HCT116 (cell line): Measurements from ENCODE around the gene SLC6A11. TPM values are rescaled to one million over a fixed set of nuclear protein-coding genes. Genes with fewer than 3 reads are reported as not detected.

ENCODE experiments used
- ATAC-seq: fragments of 200-7000 bp; cut with Tn5 transposase; 2 replicates; pipeline ENCODE4 v1.9.1; 2020; ENCODE audit warnings: mild to moderate bottlenecking, moderate library complexity
- BruUV-seq: library from RNA; stranded (reverse); fragments of 400-500 nt; replicated peaks from 2 replicates; lab custom pipeline; 2021; lab: Mats Ljungman, UMichigan
- CTCF ChIA-PET: fragments of 300-600 bp; sonication (Branson Sonifier 250); formaldehyde crosslinking; loops from one replicate; lab custom pipeline; 2021; ENCODE audit warnings: antibody characterized with exemption; lab: Charles Lee
- POLR2A ChIA-PET: fragments of 300-600, 350-600 bp; sonication (Branson Sonifier 250); formaldehyde crosslinking; loops from one replicate; lab custom pipeline; 2021; ENCODE audit warnings: antibody characterized with exemption; lab: Charles Lee
- RAD21 ChIA-PET, 2 experiments: fragments of 300-600 bp; sonication (Branson Sonifier 250); formaldehyde crosslinking; loops; one replicate each; lab custom pipeline; 2023; ENCODE audit warnings: low total read pairs in 2 of 2; ENCODE audit not compliant: uncharacterized antibody in 2 of 2, unreplicated experiment in 2 of 2, low non-redundant PET in 1 of 2; lab: Charles Lee
- DNase-seq: peaks from one replicate; pipeline ENCODE4 v3.0.0-alpha.2; 2010; ENCODE audit warnings: low read depth, low spot score
- H2AFZ ChIP-seq: fragments of 200-600 bp; shearing (Covaris generic), sonication (generic); 2 replicates; pipeline ENCODE4 v1.6.1; 2017; ENCODE audit warnings: low read depth, mixed run types, mixed read lengths, antibody characterized with exemption, low read length; ENCODE audit not compliant: poor library complexity, severe bottlenecking
- H3K27ac ChIP-seq: 2 replicates; pipeline ENCODE4 v1.5.1; 2012; ENCODE audit warnings: low read depth, low read length
- H3K27me3 ChIP-seq: fragments of 200-600 bp; sonication (generic); 2 replicates; pipeline ENCODE4 v1.6.1; 2016; ENCODE audit warnings: mixed run types, low read length, mixed read lengths; ENCODE audit not compliant: insufficient read depth
- H3K36me3 ChIP-seq, 2 experiments: fragments of 200-500 bp in 1 of 2; fragments of 200-600 bp in 1 of 2; sonication (Bioruptor generic) in 1 of 2; sonication (generic) in 1 of 2; 2 replicates each; pipeline versions ENCODE4 v1.5.1 to v1.6.1; 2014 to 2016; ENCODE audit warnings: low read length in 2 of 2, inconsistent platforms in 1 of 2, mixed read lengths in 1 of 2, mixed run types in 1 of 2; ENCODE audit not compliant: insufficient read depth in 2 of 2, control insufficient read depth in 1 of 2
- H3K4me1 ChIP-seq, 2 experiments: fragments of 200-600 bp in 1 of 2; sonication (generic) in 1 of 2; 2 replicates each; pipeline versions ENCODE4 v1.5.1 to v1.6.1; 2012 to 2017; ENCODE audit warnings: low read length in 2 of 2, inconsistent platforms in 1 of 2, mild to moderate bottlenecking in 1 of 2, mixed read lengths in 1 of 2, mixed run types in 1 of 2, moderate library complexity in 1 of 2; ENCODE audit not compliant: insufficient read depth in 2 of 2, control insufficient read depth in 1 of 2
- H3K4me2 ChIP-seq: fragments of 200-600 bp; sonication (generic); 2 replicates; pipeline ENCODE4 v1.6.1; 2017; ENCODE audit warnings: mixed run types, low read length, mixed read lengths
- H3K4me3 ChIP-seq, 2 experiments: fragments of 200-600 bp in 1 of 2; sonication (generic) in 1 of 2; replicated peaks in 1 of 2; 2 replicates each; pipeline ENCODE4 v1.5.1; 2011 to 2016; ENCODE audit warnings: low read length in 2 of 2, control low read depth in 1 of 2, low read depth in 1 of 2, mild to moderate bottlenecking in 1 of 2, mixed read lengths in 1 of 2, mixed run types in 1 of 2
- H3K79me2 ChIP-seq: fragments of 200-600 bp; sonication (generic); 2 replicates; pipeline ENCODE4 v1.6.1; 2017; ENCODE audit warnings: mild to moderate bottlenecking, mixed run types, low read length, moderate library complexity, mixed read lengths; ENCODE audit not compliant: insufficient read depth
- H3K9ac ChIP-seq: fragments of 200-600 bp; sonication (generic); 2 replicates; pipeline ENCODE4 v1.6.1; 2016; ENCODE audit warnings: low read length, mixed read lengths
- H3K9me2 ChIP-seq: fragments of 200-600 bp; sonication (generic), shearing (Covaris generic); 2 replicates; pipeline ENCODE4 v1.6.1; 2017; ENCODE audit warnings: mixed run types, mild to moderate bottlenecking, moderate library complexity; ENCODE audit not compliant: insufficient read depth
- H3K9me3 ChIP-seq, 2 experiments: fragments of 200-500 bp in 1 of 2; fragments of 200-600 bp in 1 of 2; sonication (Bioruptor generic) in 1 of 2; sonication (generic) in 1 of 2; 2 replicates each; pipeline ENCODE4 v1.6.1; 2014 to 2017; ENCODE audit warnings: low read length in 2 of 2, mixed read lengths in 2 of 2, inconsistent platforms in 1 of 2, low read depth in 1 of 2, mild to moderate bottlenecking in 1 of 2, mixed run types in 1 of 2, moderate library complexity in 1 of 2; ENCODE audit not compliant: control insufficient read depth in 1 of 2, insufficient read depth in 1 of 2
- H4K20me1 ChIP-seq: fragments of 200-600 bp; sonication (generic), shearing (Covaris generic); 2 replicates; pipeline ENCODE4 v1.6.1; 2017; ENCODE audit warnings: mixed run types, mild to moderate bottlenecking, moderate library complexity; ENCODE audit not compliant: insufficient read depth
- ATF3 ChIP-seq: IDR thresholded peaks from 2 replicates; pipeline ENCODE4 v1.6.1; 2012
- EGR1 ChIP-seq: IDR thresholded peaks from 2 replicates; pipeline ENCODE4 v1.6.1; 2012; ENCODE audit warnings: low read depth
- ELF1 ChIP-seq: IDR thresholded peaks from 2 replicates; pipeline ENCODE4 v1.6.1; 2012; ENCODE audit warnings: low read depth, borderline replicate concordance
- FOSL1 ChIP-seq: IDR thresholded peaks from 2 replicates; pipeline ENCODE4 v1.6.1; 2012; ENCODE audit warnings: low read depth
- JUND ChIP-seq: IDR thresholded peaks from 2 replicates; pipeline ENCODE4 v1.6.1; 2012
- MAX ChIP-seq: IDR thresholded peaks from 2 replicates; pipeline ENCODE4 v1.6.1; 2012
- POLR2A ChIP-seq: IDR thresholded peaks from 2 replicates; pipeline ENCODE4 v1.7.0; 2011; ENCODE audit warnings: borderline replicate concordance; ENCODE audit not compliant: insufficient read depth, insufficient read length; ENCODE audit errors: extremely low read depth
- POLR2AphosphoS5 ChIP-seq: IDR thresholded peaks from 2 replicates; pipeline ENCODE4 v1.6.1; 2011; ENCODE audit warnings: mild to moderate bottlenecking, low read depth, low read length, moderate library complexity
- RAD21 ChIP-seq: IDR thresholded peaks from 2 replicates; pipeline ENCODE4 v1.6.1; 2012; ENCODE audit warnings: low read depth, mild to moderate bottlenecking
- REST ChIP-seq: IDR thresholded peaks from 2 replicates; pipeline ENCODE4 v1.6.1; 2012; ENCODE audit warnings: low read depth
- SRF ChIP-seq: IDR thresholded peaks from 2 replicates; pipeline ENCODE4 v1.6.1; 2012; ENCODE audit warnings: low read depth
- TCF7L2 ChIP-seq: IDR thresholded peaks from 2 replicates; pipeline ENCODE4 v1.7.0; 2011; ENCODE audit warnings: borderline replicate concordance, inconsistent platforms; ENCODE audit not compliant: insufficient read depth, insufficient read length; ENCODE audit errors: extremely low read depth
- YY1 ChIP-seq: IDR thresholded peaks from 2 replicates; pipeline ENCODE4 v1.6.1; 2011; ENCODE audit warnings: low read length, low read depth, moderate library complexity, mild to moderate bottlenecking; ENCODE audit not compliant: insufficient replicate concordance; ENCODE audit errors: extremely low read depth
- ZBTB33 ChIP-seq: IDR thresholded peaks from 2 replicates; pipeline ENCODE4 v1.6.1; 2011; ENCODE audit warnings: mild to moderate bottlenecking, low read length, moderate library complexity; ENCODE audit not compliant: insufficient replicate concordance; ENCODE audit errors: extremely low read depth
- ZFX ChIP-seq: fragments of 450-650 bp; IDR thresholded peaks from 2 replicates; pipeline ENCODE4 v1.6.1; 2017
- ZNF274 ChIP-seq: fragments of 200-500 bp; sonication (Bioruptor generic); IDR thresholded peaks from 2 replicates; pipeline ENCODE4 v1.6.1; 2014; ENCODE audit warnings: mild to moderate bottlenecking, low read depth, low read length, inconsistent platforms
- intact Hi-C: fragments of 100-400 bp; cut with micrococcal nuclease; formaldehyde crosslinking; loops from 2 replicates; pipeline ENCODE4 v1.10.0; 2022
- total RNA-seq: library from RNA; stranded (reverse); gene quantifications from one replicate; pipeline ENCODE4 v1.2.1, GENCODE V29; 2021; ENCODE audit not compliant: unreplicated experiment

SLC6A11 gene
- total RNA-seq, 1 experiment from 2014 or later: not detected

GRCh38 chr3:10833855-10834414 is 17.9 kb downstream of the SLC6A11 start:
- H3K4me2 ChIP-seq: no peak overlapping the region
- ChIA-PET POLR2A (no interaction called here), RAD21 (no interaction called here), CTCF (no interaction called here)
- no peak for TF ChIP-seq POLR2A
- no peak for TF ChIP-seq EGR1
- no peak for TF ChIP-seq ELF1
- TF ChIP-seq ZFX: no peak
- TF ChIP-seq ZBTB33: no peak
- no peak for TF ChIP-seq JUND
- TF ChIP-seq RAD21: no peak
- no peak for TF ChIP-seq TCF7L2
- TF ChIP-seq FOSL1: no peak
- TF ChIP-seq YY1: no peak
- TF ChIP-seq ZNF274: no peak
- TF ChIP-seq MAX: no peak
- TF ChIP-seq SRF: no peak
- TF ChIP-seq ATF3: no peak
- no peak for TF ChIP-seq REST
- no peak for TF ChIP-seq POLR2AphosphoS5
- H3K36me3 ChIP-seq: no peaks in the 10 kb centered on the region
- intact Hi-C loops: no loop called here
- H3K9me2 ChIP-seq: no peaks in the 10 kb centered on the region
- BruUV-seq: no TSS peak
- H2AFZ ChIP-seq: no peak overlapping the region
- no peaks in the 10 kb centered on the region for H3K79me2 ChIP-seq
- H3K4me1 ChIP-seq: no peaks in the 10 kb centered on the region
- H4K20me1 ChIP-seq: no peaks in the 10 kb centered on the region
- 0 out of 2 replicates have a peak, but pooled peaks cover 1% of the 10 kb centered on the region for H3K27me3 ChIP-seq
- H3K9me3 ChIP-seq: no peaks in the 10 kb centered on the region
- no peak overlapping the region for H3K27ac ChIP-seq
- no peak overlapping the region for H3K4me3 ChIP-seq
- ATAC-seq (no peak), DNase-seq (no peak)
- H3K9ac ChIP-seq: no peak overlapping the region
